Fibroblast of lung (primary cell): ENCODE measurements around the gene TGDS. TPM values are rescaled to one million over a fixed set of nuclear protein-coding genes. Genes with fewer than 3 reads are reported as not detected.
"Not testable (repeated sequence)": the region's sequence is repeated elsewhere in the genome, so short reads cannot be mapped to it uniquely, and the experiment has no call there.

Experiments
- DNase-seq, 2 donors: peaks; one replicate each; pipeline versions ENCODE4 v3.0.0 to v3.0.0-alpha.2; 2010; ENCODE audit warnings: low read depth in 2 of 2
- H2AFZ ChIP-seq: 2 replicates; pipeline ENCODE4 v1.5.1; 2012; ENCODE audit warnings: low read length, control low read depth, inconsistent platforms
- H3K27ac ChIP-seq: 2 replicates; pipeline ENCODE4 v1.5.1; 2011; ENCODE audit warnings: low read length, control low read depth; ENCODE audit not compliant: insufficient read depth
- H3K27me3 ChIP-seq: 2 replicates; pipeline ENCODE4 v1.5.1; 2011; ENCODE audit warnings: mild to moderate bottlenecking, low read length; ENCODE audit not compliant: control insufficient read depth, insufficient read depth
- H3K36me3 ChIP-seq: 2 replicates; pipeline ENCODE4 v1.5.1; 2011; ENCODE audit warnings: low read length; ENCODE audit not compliant: control insufficient read depth, insufficient read depth
- H3K4me1 ChIP-seq: 2 replicates; pipeline ENCODE4 v1.5.1; 2011; ENCODE audit warnings: low read length; ENCODE audit not compliant: control insufficient read depth, insufficient read depth; ENCODE audit errors: extremely low read depth
- H3K4me2 ChIP-seq: 2 replicates; pipeline ENCODE4 v1.5.1; 2011; ENCODE audit warnings: low read length, control low read depth; ENCODE audit not compliant: insufficient read depth; ENCODE audit errors: extremely low read depth
- H3K4me3 ChIP-seq, 4 experiments: fragments of 200-600 bp in 1 of 4; sonication (generic) in 1 of 4; replicated peaks in 1 of 4; 2 replicates each; pipeline ENCODE4 v1.5.1; 2011 to 2016; ENCODE audit warnings: low read length in 4 of 4, low read depth in 3 of 4, mild to moderate bottlenecking in 3 of 4, control low read depth in 2 of 4, inconsistent platforms in 1 of 4, mixed read lengths in 1 of 4; ENCODE audit not compliant: insufficient read depth in 1 of 4; ENCODE audit errors: control extremely low read depth in 1 of 4
- H3K79me2 ChIP-seq: 2 replicates; pipeline ENCODE4 v1.5.1; 2012; ENCODE audit warnings: mild to moderate bottlenecking, low read length, inconsistent platforms; ENCODE audit not compliant: control insufficient read depth, insufficient read depth
- H3K9ac ChIP-seq: 2 replicates; pipeline ENCODE4 v1.5.1; 2011; ENCODE audit warnings: mild to moderate bottlenecking, low read length, control low read depth; ENCODE audit not compliant: insufficient read depth
- H3K9me3 ChIP-seq: 2 replicates; pipeline ENCODE4 v1.5.1; 2012; ENCODE audit warnings: low read depth, low read length; ENCODE audit not compliant: control insufficient read depth, insufficient read depth
- H4K20me1 ChIP-seq: 2 replicates; pipeline ENCODE4 v1.5.1; 2011; ENCODE audit warnings: low read length; ENCODE audit not compliant: control insufficient read depth, insufficient read depth; ENCODE audit errors: extremely low read depth
- EZH2 ChIP-seq: IDR thresholded peaks from 2 replicates; pipeline ENCODE4 v1.5.1; 2012; ENCODE audit warnings: low read length, control low read depth, mild to moderate bottlenecking; ENCODE audit errors: missing control alignments
- polyA plus RNA-seq, 2 donors: library from polyadenylated mRNA; depleted of rRNA in 1 of 2; stranded (reverse) in 1 of 2; unstranded in 1 of 2; fragments of >200 nt; gene quantifications; 2 replicates each; pipeline ENCODE4 v1.2.1, GENCODE V29; 2011 to 2012; ENCODE audit warnings: missing spikeins in 1 of 2
- total RNA-seq: library from RNA; depleted of rRNA; stranded (reverse); fragments of >200 nt; gene quantifications from 2 replicates; pipeline ENCODE4 v1.2.1, GENCODE V29; 2014
- TF ChIP-seq, protein P1 (sequence below), 2 donors: IDR thresholded peaks in 1 of 2; conservative IDR thresholded peaks in 1 of 2; 1 replicate in 1 of 2; 2 replicates in 1 of 2; pipeline ENCODE4 v1.5.1; 2011 to 2012; ENCODE audit warnings: low read length in 2 of 2, control low read depth in 1 of 2, inconsistent platforms in 1 of 2, low read depth in 1 of 2, mild to moderate bottlenecking in 1 of 2

The TGDS gene
- total and polyA plus RNA-seq, 2 donors (not counting 1 experiment from before 2014, with no cell fraction given): 13.4 to 15.2 TPM

DNA sequence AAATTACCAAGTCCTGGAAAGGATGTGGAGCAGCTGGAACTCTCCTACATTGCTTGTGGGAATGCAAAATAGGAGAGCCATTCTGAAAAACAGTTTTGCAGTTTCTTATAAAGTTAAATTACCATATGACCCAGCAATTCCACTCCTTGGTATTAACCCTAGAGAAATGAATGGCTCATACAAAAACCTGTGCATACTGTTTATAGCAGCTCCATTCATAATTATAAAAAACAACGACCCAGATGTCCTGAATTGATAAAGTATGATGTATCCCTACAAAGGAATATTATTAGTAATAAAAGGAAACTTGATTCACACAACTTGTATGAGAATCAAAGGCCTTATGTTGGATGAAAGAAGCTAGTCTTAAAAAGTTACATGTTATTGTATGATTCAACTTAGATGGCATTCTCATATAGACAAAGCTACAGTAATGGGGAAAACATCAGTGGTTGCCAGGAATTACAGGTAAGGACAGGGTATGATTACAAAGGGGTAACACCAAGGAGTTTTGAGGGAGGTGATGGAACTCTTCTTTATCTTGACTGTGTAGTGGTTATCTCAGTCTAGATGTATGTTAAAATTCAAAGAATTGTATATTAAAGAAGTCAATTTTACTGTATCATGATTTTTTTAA lies 41.1 kb upstream of the TGDS start:
- H3K79me2 ChIP-seq: no peaks in the 10 kb centered on the region
- no peak for TF ChIP-seq EZH2
- TF ChIP-seq, protein P1, sequence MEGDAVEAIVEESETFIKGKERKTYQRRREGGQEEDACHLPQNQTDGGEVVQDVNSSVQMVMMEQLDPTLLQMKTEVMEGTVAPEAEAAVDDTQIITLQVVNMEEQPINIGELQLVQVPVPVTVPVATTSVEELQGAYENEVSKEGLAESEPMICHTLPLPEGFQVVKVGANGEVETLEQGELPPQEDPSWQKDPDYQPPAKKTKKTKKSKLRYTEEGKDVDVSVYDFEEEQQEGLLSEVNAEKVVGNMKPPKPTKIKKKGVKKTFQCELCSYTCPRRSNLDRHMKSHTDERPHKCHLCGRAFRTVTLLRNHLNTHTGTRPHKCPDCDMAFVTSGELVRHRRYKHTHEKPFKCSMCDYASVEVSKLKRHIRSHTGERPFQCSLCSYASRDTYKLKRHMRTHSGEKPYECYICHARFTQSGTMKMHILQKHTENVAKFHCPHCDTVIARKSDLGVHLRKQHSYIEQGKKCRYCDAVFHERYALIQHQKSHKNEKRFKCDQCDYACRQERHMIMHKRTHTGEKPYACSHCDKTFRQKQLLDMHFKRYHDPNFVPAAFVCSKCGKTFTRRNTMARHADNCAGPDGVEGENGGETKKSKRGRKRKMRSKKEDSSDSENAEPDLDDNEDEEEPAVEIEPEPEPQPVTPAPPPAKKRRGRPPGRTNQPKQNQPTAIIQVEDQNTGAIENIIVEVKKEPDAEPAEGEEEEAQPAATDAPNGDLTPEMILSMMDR (conservative IDR thresholded peaks at IDR 0.05 in 1 of 2, IDR thresholded peaks at IDR 0.05 in 1 of 2; ENCODE audit: low read depth in 1 of 2, low read length in 2 of 2): no peak
- no peak overlapping the region for H3K4me2 ChIP-seq
- no peak overlapping the region for H3K27ac ChIP-seq
- peaks cover 5% of the 10 kb centered on the region for H3K4me1 ChIP-seq
- no peaks in the 10 kb centered on the region for H3K27me3 ChIP-seq
- no peak for DNase-seq
- no peaks in the 10 kb centered on the region for H3K9me3 ChIP-seq
- no peak overlapping the region for H2AFZ ChIP-seq
- no peaks in the 10 kb centered on the region for H4K20me1 ChIP-seq
- no peak overlapping the region for H3K4me3 ChIP-seq
- no peaks in the 10 kb centered on the region for H3K36me3 ChIP-seq
- H3K9ac ChIP-seq: no peak overlapping the region

DNA sequence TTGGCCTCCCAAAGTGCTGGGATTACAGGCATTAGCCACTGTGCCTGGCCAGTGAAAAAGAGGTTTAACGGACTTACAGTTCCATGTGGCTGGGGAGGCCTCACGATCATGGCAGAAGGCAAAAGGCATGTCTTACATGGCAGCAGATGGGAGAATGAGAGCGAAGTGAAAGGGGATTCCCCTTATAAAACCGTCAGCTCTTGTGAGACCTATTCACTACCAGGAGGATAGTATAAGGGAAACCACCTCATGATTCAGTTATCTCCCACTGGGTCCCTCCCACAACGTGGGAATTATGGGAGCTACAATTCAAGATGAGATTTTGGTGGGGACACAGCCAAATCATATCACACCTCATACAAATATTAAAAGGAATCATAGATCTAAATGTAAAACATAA lies 40.1 kb upstream of the TGDS start:
- not testable (repeated sequence) for H3K4me2 ChIP-seq, H3K27me3 ChIP-seq, H4K20me1 ChIP-seq, H3K27ac ChIP-seq, H3K79me2 ChIP-seq, H3K36me3 ChIP-seq, DNase-seq, H3K4me1 ChIP-seq, H3K9ac ChIP-seq, H2AFZ ChIP-seq, H3K9me3 ChIP-seq, H3K4me3 ChIP-seq

DNA sequence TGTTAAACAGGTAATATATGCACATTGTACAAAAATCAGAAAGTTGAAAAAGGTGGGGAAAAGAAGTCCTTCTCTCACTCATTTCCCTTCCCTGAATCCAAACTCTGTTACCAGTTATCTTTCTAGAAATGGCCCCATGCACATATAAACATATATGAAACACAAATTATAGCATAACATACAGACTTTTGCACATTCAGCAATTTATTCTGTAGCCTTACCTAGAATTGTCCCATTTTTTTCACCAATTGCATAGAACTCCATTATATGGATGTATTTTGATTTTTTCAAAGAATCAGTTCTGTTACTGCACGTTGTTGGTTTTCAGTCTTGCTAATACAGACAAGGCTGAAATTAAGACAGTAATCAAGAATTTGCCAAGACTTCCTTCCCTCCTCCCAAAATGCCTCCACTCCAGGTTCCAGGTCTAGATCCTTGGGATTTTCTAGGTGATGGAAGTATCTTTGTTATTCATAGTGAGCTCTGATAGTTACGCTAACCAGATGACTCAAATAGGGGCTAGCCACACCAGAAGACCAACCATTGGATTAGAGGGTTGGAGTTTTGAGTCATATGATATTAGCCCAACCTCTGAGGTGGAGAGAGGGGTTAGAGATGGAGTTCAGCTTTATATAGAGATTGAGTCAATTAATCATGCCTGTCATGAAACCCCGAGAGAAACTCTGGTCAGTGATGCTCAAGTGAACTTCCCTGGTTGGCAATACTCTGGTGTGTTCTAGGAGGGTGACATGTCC lies 36.5 kb upstream of the TGDS start:
- no peaks in the 10 kb centered on the region for H3K9me3 ChIP-seq
- no peak overlapping the region for H3K9ac ChIP-seq
- H3K4me2 ChIP-seq: no peak overlapping the region
- no peak overlapping the region for H3K27ac ChIP-seq
- H2AFZ ChIP-seq: no peak overlapping the region
- H4K20me1 ChIP-seq: no peaks in the 10 kb centered on the region
- no peak for TF ChIP-seq EZH2
- TF ChIP-seq, protein P1 (conservative IDR thresholded peaks at IDR 0.05 in 1 of 2, IDR thresholded peaks at IDR 0.05 in 1 of 2; ENCODE audit: low read depth in 1 of 2, low read length in 2 of 2): no peak
- no peaks in the 10 kb centered on the region for H3K36me3 ChIP-seq
- no peaks in the 10 kb centered on the region for H3K4me1 ChIP-seq
- peak in 1 of 2 donors; percentile 6 for DNase-seq
- H3K79me2 ChIP-seq: no peaks in the 10 kb centered on the region
- H3K4me3 ChIP-seq: no peak overlapping the region
- no peaks in the 10 kb centered on the region for H3K27me3 ChIP-seq
